ENCODE measurements around the gene THRB.

The THRB gene

GRCh38 chr3:24341668-24342067, 153.0 kb downstream of the THRB start:
- no peak for DNase-seq (ENCODE audit: low spot score)
- no peak for TF ChIP-seq CTCF (IDR thresholded peaks at IDR 0.05; ENCODE audit: extremely low read depth, missing control alignments)

- DNase-seq (ENCODE audit: low spot score), result no peak
- no peak for TF ChIP-seq CTCF (IDR thresholded peaks at IDR 0.05; ENCODE audit: extremely low read depth, missing control alignments)
These were observed 153.7 kb downstream of the THRB start for GRCh38 chr3:24340966-24341365.

GRCh38 chr3:24340161-24340560, 154.5 kb downstream of the THRB start:
- no peak for TF ChIP-seq CTCF (IDR thresholded peaks at IDR 0.05; ENCODE audit: extremely low read depth, missing control alignments)
- DNase-seq (ENCODE audit: low spot score), result no peak

GRCh38 chr3:24339266-24339825, 155.3 kb downstream of the THRB start:
- TF ChIP-seq CTCF (IDR thresholded peaks at IDR 0.05; ENCODE audit: extremely low read depth, missing control alignments), result no peak
- DNase-seq (ENCODE audit: low spot score), result no peak

GRCh38 chr3:24338409-24339130, 156.1 kb downstream of the THRB start:
- TF ChIP-seq CTCF (IDR thresholded peaks at IDR 0.05; ENCODE audit: extremely low read depth, missing control alignments), result no peak
- no peak for DNase-seq (ENCODE audit: low spot score)

GRCh38 chr3:24336101-24336500, 158.5 kb downstream of the THRB start:
- no peak for TF ChIP-seq CTCF (IDR thresholded peaks at IDR 0.05; ENCODE audit: extremely low read depth, missing control alignments)
- DNase-seq (ENCODE audit: low spot score), result no peak

GRCh38 chr3:24332092-24332491, 162.6 kb downstream of the THRB start:
- TF ChIP-seq CTCF (IDR thresholded peaks at IDR 0.05; ENCODE audit: extremely low read depth, missing control alignments), result no peak

More at GRCh38 chr3:24332092-24332491, 162.6 kb downstream of the THRB start:
- no peak for DNase-seq (ENCODE audit: low spot score)

Measured in GM20000 (cell line).